ENCODE results near the gene BNC1. TPM values are rescaled to one million over a fixed set of nuclear protein-coding genes. Genes with fewer than 3 reads are reported as not detected.

BNC1 gene
- total RNA-seq, 1 donor from 2014 or later = 10.6 TPM

DNA sequence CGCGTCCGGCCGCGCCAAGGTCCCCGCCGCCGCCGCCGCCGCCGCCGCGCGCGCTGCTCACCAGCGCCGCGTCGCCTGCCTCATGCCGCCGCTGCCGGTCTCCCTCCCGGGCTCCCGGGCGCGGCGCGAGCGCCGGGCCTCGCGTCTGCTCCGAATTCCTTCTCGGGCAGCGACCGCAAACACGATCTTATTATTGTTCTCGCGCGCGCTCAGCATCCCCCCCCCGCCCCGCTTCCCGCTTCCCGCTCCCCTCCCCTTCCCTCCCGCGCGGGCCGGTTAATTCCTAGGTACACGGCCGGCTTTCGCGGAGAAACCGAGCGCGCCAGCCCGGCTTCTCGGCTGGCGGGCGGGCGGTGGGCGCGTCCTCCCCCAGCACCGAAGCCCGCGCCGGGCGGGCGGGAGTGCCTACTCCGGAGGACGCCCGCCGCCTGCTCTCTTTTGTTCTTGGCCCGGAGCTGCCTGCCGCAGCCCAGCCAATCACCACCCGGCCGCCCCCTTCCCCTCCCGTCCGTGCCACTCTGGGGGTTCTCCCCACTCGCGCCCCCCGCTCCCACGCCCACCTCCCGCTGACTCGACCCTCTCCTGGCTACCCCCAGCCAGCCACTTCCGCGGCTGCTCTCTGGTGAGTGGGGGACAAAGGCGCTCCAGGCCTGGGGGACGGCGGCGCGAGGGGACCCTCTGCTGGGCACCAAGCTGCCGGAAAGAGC lies 76.7 kb downstream of the BNC1 start, which contains the start of gene HDGFL3:
Gene HDGFL3 (minus strand): TSS at position 164 of the 707 bp plus-strand sequence. CDS start 409 bp downstream, outside the sequence.
- H3K4me3 ChIP-seq (ENCODE audit: low read depth, low read length) = peak within 1 kb of the TSS; percentile 68
- TF ChIP-seq, protein P1, sequence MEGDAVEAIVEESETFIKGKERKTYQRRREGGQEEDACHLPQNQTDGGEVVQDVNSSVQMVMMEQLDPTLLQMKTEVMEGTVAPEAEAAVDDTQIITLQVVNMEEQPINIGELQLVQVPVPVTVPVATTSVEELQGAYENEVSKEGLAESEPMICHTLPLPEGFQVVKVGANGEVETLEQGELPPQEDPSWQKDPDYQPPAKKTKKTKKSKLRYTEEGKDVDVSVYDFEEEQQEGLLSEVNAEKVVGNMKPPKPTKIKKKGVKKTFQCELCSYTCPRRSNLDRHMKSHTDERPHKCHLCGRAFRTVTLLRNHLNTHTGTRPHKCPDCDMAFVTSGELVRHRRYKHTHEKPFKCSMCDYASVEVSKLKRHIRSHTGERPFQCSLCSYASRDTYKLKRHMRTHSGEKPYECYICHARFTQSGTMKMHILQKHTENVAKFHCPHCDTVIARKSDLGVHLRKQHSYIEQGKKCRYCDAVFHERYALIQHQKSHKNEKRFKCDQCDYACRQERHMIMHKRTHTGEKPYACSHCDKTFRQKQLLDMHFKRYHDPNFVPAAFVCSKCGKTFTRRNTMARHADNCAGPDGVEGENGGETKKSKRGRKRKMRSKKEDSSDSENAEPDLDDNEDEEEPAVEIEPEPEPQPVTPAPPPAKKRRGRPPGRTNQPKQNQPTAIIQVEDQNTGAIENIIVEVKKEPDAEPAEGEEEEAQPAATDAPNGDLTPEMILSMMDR (conservative IDR thresholded peaks at IDR 0.05; ENCODE audit: low read depth, low read length) = no peak
- DNase-seq (ENCODE audit: low read depth) = no peak

- H3K4me3 ChIP-seq (ENCODE audit: low read depth, low read length) = peak overlapping the region; percentile 68
- TF ChIP-seq, protein P1 (conservative IDR thresholded peaks at IDR 0.05; ENCODE audit: low read depth, low read length) = no peak
- no peak for DNase-seq (ENCODE audit: low read depth)
These were observed 77.3 kb downstream of the BNC1 start for GRCh38 chr15:83207009-83207659.

DNA sequence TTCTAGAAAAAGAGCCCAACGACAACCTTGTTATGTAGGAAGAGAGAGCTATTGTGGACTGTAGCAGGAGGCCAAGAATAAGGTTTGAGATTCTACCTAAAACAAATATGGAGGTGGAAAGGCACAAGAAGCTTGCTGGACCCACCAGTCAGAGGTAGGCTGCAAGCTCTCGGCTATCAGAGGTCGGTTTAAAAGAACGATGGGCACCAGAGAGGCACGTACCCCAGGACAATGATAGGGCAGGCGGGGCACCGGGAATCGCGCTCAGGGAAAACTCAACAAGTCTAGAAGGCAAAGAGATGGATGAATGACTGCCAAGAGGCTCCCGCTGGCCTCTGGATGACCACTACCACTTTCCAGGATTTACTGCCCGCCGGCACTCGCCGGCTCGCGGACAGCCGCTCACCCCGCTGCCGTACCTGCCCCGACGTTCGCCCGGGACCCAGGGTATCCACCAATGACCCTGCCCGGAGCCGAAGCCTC lies 77.9 kb downstream of the BNC1 start:
- H3K4me3 ChIP-seq (ENCODE audit: low read depth, low read length) = peak overlapping the region; percentile 68
- no peak for DNase-seq (ENCODE audit: low read depth)
- TF ChIP-seq, protein P1 (conservative IDR thresholded peaks at IDR 0.05; ENCODE audit: low read depth, low read length) = no peak

Other genes with a start within 250 kb of the BNC1 start
- 47.6 and 62.1 TPM in 2 replicates for gene BTBD1, start 217.4 kb downstream of the BNC1 start, total RNA-seq
- gene TM6SF1, start 177.0 kb downstream of the BNC1 start, total RNA-seq = 0.81 and 2.0 TPM in 2 replicates
- 43.1 and 61.1 TPM in 2 replicates for gene HDGFL3, start 76.8 kb downstream of the BNC1 start, total RNA-seq
- 0.92 and 1.0 TPM in 2 replicates for gene SH3GL3, start 162.7 kb upstream of the BNC1 start, total RNA-seq

Measured in epithelial cell of proximal tubule (primary cell).